WERI-Rb-1 (cell line): ENCODE measurements around the gene HIF3A.

Experiments used
- DNase-seq: peaks from one replicate; pipeline ENCODE4 v3.0.0-alpha.2; 2020
- H3K27ac ChIP-seq: fragments of 250-450 bp; sonication (Bioruptor Pico); 2 replicates; pipeline ENCODE4 v1.5.1; 2020; ENCODE audit warnings: mild to moderate bottlenecking, moderate library complexity
- H3K27me3 ChIP-seq: fragments of 250-450 bp; sonication (Bioruptor Pico); 2 replicates; pipeline ENCODE4 v1.5.1; 2021; ENCODE audit warnings: mild to moderate bottlenecking, low read depth, moderate library complexity; ENCODE audit not compliant: insufficient read depth, severe bottlenecking
- H3K36me3 ChIP-seq: fragments of 250-450 bp; sonication (Bioruptor Pico); 2 replicates; pipeline ENCODE4 v1.5.1; 2020; ENCODE audit warnings: mild to moderate bottlenecking, moderate library complexity
- H3K4me3 ChIP-seq: 2 replicates; pipeline ENCODE4 v1.5.1; 2011; ENCODE audit warnings: low read depth, mild to moderate bottlenecking, control low read depth, low read length
- H3K9me3 ChIP-seq: fragments of 250-450 bp; sonication (Bioruptor Pico); 2 replicates; pipeline ENCODE4 v1.5.1; 2021; ENCODE audit warnings: mild to moderate bottlenecking, moderate library complexity; ENCODE audit not compliant: severe bottlenecking
- CTCF ChIP-seq: IDR thresholded peaks from 2 replicates; pipeline ENCODE4 v1.5.1; 2011; ENCODE audit warnings: low read depth, mild to moderate bottlenecking, control low read depth, inconsistent platforms, low read length

The HIF3A gene

GRCh38 chr19:46391296-46392251, 94.7 kb downstream of the HIF3A start:
- H3K36me3 ChIP-seq: peaks cover 64% of the 10 kb centered on the region
- H3K27ac ChIP-seq: no peak overlapping the region
- DNase-seq: no peak
- H3K9me3 ChIP-seq: no peaks in the 10 kb centered on the region
- no peak for TF ChIP-seq CTCF
- no peaks in the 10 kb centered on the region for H3K27me3 ChIP-seq
- H3K4me3 ChIP-seq: no peak overlapping the region

GRCh38 chr19:46392252-46392801, 95.5 kb downstream of the HIF3A start:
- Histone ChIP-seq H3K9me3 (no peaks in the 10 kb centered on the region), H3K27me3 (no peaks in the 10 kb centered on the region), H3K4me3 (no peak overlapping the region), H3K27ac (no peak overlapping the region), H3K36me3 (peaks cover 56% of the 10 kb centered on the region)
- TF ChIP-seq CTCF: no peak
- DNase-seq: no peak

- no peak for TF ChIP-seq CTCF
- DNase-seq: no peak
- Histone ChIP-seq H3K9me3 (no peaks in the 10 kb centered on the region), H3K4me3 (no peak overlapping the region), H3K27ac (no peak overlapping the region), H3K36me3 (peaks cover 51% of the 10 kb centered on the region), H3K27me3 (no peaks in the 10 kb centered on the region)
These were observed 96.0 kb downstream of the HIF3A start for GRCh38 chr19:46392837-46393236.
